ENCODE results near the gene FRAS1. TPM values are rescaled to one million over a fixed set of nuclear protein-coding genes. Genes with fewer than 3 reads are reported as not detected.
"Not testable (repeated sequence)": the region's sequence is repeated elsewhere in the genome, so short reads cannot be mapped to it uniquely, and the experiment has no call there.

The FRAS1 gene
- total RNA-seq, 1 experiment from 2014 or later: 2.1 TPM

GRCh38 chr4:78320349-78320935 lies 263.3 kb downstream of the FRAS1 start:
- DNase-seq (ENCODE audit: low read depth): no peak

GRCh38 chr4:78322032-78322431 lies 264.9 kb downstream of the FRAS1 start:
- DNase-seq (ENCODE audit: low read depth): no peak

GRCh38 chr4:78323439-78323838 lies 266.3 kb downstream of the FRAS1 start:
- no peak for DNase-seq (ENCODE audit: low read depth)

DNA sequence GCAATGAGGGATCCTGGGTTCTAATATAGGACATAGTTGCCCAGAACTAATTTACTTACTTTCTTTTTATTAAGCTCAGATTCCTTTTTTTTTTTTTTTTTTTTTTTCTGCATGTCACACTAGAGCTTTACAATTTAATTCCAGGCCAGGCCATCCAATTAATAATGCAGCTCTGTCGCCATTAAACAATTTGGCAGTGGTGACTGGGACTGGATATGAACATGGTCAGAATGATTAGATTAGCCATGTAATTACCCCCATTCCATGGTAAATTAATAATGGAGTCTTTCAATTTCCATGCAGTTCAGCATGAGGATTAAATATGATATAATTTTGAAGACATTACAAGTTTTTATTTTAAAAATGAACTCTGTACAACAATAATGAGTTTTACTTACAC lies 267.5 kb downstream of the FRAS1 start:
- no peak for DNase-seq (ENCODE audit: low read depth)

DNA sequence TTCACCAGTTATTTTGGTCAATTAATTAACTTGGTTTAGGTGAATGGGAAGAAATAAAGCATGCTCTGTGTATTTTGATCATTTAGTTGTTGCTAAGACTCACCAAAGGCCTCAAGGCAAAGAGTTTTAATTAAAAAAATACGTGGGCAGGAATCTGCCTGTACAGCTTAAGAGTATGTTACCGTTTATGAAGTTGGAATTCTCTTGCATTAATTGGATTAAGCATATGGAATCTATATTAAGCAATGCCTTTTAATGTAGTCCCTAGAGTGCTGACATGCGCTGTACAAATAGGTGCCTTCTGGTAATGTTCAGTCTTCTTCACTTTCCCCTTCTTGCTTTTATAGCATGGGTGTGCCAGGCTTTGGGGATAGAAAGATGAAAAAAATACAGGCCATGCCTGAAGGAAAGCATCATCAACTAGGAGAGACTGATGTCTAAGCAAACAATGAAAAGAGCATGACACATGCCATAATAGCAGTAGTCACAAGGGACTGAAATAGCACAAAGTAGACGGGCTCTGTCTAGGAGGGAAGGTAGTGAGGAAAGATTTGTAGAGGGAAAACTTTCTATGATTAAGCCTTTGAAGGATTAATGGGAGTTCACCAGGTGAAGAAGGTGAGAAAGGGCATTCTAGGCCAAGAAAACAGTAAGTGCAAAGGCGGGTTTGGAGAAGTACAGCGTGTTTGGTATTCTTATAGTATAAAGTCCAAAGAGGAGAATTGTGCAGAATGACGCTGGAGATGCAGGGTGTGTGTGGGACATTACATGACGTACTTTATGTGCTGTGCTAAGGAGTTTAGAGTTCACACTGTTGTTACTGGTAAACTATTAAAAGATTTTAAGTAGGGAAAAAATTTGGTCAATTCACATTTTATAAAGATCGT lies 268.4 kb downstream of the FRAS1 start:
- DNase-seq (ENCODE audit: low read depth): no peak

DNA sequence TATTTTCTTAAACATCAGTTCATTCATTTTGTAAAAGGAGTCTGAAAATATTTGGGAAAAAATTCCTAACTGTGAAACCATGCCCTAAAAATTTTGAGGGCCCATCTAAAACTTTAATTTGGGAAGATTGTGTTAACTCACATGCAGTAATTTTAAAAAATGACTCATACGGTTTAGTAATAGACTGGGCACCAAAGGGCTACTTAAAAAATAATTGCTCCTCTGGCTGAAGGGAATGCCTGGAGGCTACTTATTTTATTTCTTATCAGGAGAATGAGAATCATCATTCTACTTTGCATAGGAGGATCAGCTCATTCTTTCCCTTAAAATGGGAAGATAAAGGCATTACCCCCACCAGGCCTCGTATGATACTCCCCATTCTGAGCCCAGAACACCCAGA lies 271.5 kb downstream of the FRAS1 start:
- DNase-seq (ENCODE audit: low read depth): not testable (repeated sequence)

DNA sequence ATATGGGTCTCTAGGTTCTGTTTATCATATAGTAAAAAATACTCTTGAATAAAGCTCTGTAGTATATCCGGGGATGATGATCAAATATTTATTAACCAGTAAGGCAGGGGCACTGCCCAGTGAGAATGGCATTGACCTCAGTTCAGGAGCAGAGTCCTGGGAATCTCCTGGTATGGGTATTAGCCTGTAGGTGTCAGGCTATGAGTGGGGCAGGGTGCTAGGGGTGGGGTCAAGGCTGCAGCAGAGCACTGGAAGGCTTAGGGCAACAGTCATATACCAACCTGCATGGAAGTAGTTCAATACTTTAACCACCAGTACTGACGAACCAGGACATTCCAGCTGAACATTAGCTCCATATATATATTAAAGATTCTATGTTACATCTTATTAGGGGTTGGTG lies 274.1 kb downstream of the FRAS1 start:
- DNase-seq (ENCODE audit: low read depth): no peak

DNA sequence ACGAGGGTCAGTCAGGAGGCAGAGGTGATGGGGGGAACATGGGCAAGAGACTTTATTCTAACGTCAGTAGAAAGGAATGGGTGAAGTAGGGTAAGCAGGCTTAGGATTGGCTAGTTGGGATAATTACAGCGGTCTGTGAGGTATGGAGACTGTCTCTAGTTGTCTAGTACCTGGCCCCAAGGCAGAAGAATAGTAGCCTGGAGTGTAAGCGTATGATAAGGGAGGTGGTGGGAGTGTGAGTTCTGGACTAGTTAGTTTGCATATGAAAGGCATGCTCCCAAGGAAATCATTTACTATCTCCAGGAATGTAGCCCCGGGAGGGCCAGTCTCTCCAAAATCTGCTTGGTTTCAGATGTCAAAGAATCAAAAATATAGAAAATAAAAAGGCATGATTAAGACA lies 274.8 kb downstream of the FRAS1 start:
- no peak for DNase-seq (ENCODE audit: low read depth)

DNA sequence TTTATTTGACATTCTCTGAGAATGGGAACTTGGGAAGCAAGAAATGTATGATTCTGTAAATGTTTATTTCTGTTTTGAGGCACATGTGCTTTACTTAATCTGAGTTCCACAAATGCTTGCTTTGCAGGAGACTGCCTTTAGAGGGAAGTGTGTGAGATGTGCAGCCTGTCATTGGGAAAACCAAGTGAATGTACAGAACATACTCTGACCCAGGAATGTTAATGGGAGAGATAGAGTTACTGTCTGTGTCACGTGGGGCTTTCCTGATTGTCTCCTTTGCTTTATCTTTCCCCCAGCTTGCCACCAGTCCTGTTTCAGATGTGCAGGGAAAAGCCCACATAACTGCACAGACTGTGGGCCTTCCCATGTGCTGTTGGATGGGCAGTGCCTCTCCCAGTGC lies 275.9 kb downstream of the FRAS1 start:
- DNase-seq (ENCODE audit: low read depth): no peak

DNA sequence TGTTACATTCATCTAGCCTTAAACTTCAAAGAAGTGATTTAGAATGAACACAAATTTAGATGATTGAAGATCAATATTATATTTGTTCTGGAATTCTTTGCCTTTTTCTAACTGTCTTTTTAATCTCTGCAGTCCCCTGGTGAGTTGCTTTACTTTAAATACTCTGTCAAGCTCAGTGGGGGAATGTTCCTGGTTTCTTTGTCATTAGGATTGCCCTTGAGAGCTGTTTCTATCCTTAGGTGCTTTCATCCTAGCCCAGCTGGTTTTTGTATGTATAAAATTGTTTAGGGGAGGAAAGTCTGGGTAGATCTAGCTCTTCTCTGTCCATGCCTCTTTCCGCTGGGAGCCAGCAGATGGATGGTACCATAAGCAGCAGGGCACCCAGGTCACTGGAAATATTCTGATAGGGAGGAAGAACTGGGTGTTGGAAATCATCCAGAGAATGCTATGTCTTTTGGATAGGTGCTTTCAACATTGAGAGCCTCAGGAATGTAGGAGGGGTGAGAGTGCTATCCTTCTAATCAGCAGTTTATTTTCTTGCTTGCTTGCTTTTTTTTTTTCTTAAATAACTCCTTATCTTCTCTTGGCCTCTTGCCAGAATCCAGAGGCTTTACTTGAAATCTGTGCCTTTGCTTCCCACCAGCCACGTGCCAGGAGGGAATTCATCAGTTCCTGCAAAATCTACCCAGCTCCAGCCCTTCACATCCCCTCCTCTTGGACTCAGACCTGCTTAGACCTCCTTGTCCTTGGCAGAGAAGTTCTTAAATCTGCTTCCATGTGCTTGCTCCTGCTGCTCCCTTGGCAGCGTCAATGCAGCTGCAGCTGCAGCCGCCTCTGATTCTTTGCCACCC lies 279.2 kb downstream of the FRAS1 start:
- no peak for DNase-seq (ENCODE audit: low read depth)

DNA sequence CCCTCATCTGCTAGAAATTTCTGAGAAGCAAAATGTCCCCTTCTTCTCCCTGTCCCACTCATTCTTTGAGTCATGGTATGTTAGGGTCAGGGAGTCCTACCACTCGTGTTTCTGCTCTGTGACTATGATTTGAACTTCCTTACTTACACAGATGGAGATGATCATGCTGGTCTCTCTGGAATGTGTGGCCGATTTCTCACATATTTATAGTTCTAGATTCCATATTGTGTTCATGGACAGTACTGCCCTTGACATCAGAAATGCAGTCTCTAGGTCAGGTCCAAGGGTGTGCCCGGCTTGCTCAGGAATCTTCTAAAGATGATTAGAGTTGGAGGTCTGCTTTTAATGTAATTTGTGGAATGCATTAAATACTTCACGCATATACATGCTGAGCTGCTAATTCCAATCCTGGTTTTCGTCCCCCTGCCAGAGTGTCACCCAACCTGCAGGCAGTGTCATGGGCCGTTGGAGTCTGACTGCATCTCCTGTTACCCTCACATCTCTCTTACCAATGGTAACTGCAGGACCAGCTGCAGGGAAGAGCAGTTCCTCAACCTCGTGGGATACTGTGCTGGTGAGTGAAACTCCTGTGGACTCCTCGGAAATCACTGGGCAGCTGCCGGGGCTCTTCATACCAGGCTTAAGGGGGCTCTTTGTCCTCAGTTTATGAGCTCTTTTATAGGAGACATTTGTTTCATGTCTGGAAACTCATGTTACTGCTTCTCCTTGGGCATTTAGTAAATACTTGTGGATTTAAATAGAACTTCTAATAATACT lies 280.3 kb downstream of the FRAS1 start:
- no peak for DNase-seq (ENCODE audit: low read depth)

- DNase-seq (ENCODE audit: low read depth): no peak
Observed at GRCh38 chr4:78342125-78342524, 285.0 kb downstream of the FRAS1 start.

DNA sequence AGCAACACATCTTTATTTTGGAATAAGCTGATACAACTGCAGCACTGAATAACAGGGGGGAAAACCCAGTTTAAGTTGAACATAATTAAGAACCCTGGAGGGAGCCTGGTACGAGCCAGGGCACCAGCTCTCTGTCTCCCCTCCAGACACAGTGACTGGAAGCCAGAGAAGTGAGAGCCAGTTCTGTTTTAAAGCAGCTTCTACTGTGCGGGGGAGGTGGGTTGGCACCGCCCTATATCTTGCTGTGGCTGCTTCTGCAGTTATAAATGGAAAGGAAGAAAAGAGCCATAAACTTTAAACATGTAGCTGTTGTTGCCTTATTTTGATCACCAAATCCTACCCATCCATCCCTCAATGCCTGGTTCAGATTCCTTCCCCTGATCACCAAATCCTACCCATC lies 286.6 kb downstream of the FRAS1 start:
- no peak for DNase-seq (ENCODE audit: low read depth)

- no peak for DNase-seq (ENCODE audit: low read depth)
Observed at GRCh38 chr4:78345237-78345636, 288.1 kb downstream of the FRAS1 start.

DNA sequence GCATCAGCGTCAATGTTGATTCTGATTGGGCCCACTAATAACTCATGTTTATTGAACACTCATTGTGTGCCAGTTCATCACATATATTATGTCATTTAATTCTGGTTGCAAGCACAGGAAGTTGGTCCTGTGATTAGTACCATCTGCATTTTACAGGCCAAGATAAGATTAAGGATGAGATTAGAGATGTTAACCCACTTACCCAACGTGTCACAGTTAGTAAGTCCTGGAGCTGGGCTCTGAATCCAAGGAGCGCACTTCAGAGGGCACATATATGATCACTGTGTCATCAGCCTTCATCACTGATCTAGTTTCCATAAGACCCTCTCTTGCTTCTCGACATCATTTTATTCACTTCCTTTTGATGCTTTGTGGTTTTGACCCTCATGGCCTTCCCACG lies 289.1 kb downstream of the FRAS1 start:
- no peak for DNase-seq (ENCODE audit: low read depth)

- DNase-seq (ENCODE audit: low read depth): no peak
Observed at GRCh38 chr4:78347527-78347926, 290.4 kb downstream of the FRAS1 start.

- no peak for DNase-seq (ENCODE audit: low read depth)
Observed at GRCh38 chr4:78353921-78354320, 296.8 kb downstream of the FRAS1 start.

GRCh38 chr4:78354782-78355181 lies 297.7 kb downstream of the FRAS1 start:
- DNase-seq (ENCODE audit: low read depth): no peak

DNA sequence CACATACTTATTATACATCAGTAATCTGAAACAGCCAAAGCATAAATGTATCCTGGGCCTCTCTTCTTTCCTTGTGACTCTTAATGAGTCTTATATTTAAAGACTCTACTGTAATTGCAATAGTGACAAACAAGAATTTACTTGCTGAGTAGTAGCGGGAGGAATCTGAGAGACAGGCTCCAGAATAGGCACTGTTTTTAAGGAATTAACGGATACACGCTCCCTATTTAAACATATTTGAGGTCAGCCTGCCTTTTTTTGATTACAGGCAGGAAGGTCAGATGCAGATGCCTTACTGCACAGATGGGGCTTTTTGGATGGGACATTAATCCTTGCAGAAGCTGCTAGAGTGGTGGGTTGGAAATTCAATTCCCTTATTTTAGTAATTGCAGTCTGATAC lies 298.2 kb downstream of the FRAS1 start:
- DNase-seq (ENCODE audit: low read depth): no peak

- no peak for DNase-seq (ENCODE audit: low read depth)
Observed at GRCh38 chr4:78356251-78356786, 299.2 kb downstream of the FRAS1 start.

DNA sequence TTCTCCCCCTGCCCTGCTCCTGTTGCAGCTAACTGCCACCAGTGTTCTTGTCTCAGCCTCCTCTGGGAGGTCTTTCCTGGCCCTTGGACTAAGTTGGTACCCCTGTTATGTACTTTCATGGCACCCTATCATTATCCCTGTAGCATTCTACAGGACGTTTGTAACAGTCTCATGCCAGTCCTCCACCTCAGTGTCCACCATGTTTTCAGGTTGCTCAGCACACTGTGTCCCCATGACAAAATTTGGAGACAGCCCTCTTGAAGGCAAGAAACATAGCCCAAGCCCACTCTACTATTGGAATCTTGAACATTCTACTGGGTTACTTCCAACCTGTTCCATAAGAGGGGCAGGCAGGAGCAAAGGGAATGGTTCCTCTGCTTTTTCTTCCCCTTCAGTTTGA lies 300.0 kb downstream of the FRAS1 start:
- DNase-seq (ENCODE audit: low read depth): no peak
